Measurements from ENCODE around the gene METTL16. TPM values are rescaled to one million over a fixed set of nuclear protein-coding genes. Genes with fewer than 3 reads are reported as not detected.

Gene METTL16
- total and polyA plus RNA-seq, 2 donors (not counting 1 experiment from before 2014, with no cell fraction given): 19.2 to 56.5 TPM

GRCh38 chr17:2453866-2454265 lies 57.8 kb downstream of the METTL16 start:
- ChIA-PET CTCF (no interaction called here), POLR2A (no interaction called here)
- Histone ChIP-seq H3K4me2 (replicated peaks; ENCODE audit: low read depth, low read length, poor library complexity, severe bottlenecking) (no peak overlapping the region), H2AFZ (ENCODE audit: insufficient read depth, low read depth, low read length, poor library complexity, severe bottlenecking) (no peak overlapping the region), H3K9ac (ENCODE audit: low read length) (no peak overlapping the region), H3K27ac (ENCODE audit: low read length in 2 of 2) (no peak overlapping the region), H4K20me1 (ENCODE audit: control insufficient read depth, insufficient read depth, low read length, poor library complexity, severe bottlenecking) (no peaks in the 10 kb centered on the region), H3K9me3 (ENCODE audit: control extremely low read depth in 1 of 3, control insufficient read depth in 2 of 3, insufficient read depth in 1 of 3, low read length in 2 of 3) (no peaks in the 10 kb centered on the region), H3K27me3 (replicated peaks in 1 of 4; ENCODE audit: control extremely low read depth in 1 of 4, control insufficient read depth in 3 of 4, insufficient read depth in 4 of 4, low read length in 3 of 4) (no peaks in the 10 kb centered on the region), H3K36me3 (replicated peaks in 1 of 2; ENCODE audit: control extremely low read depth in 1 of 2, control insufficient read depth in 1 of 2, extremely low read depth in 1 of 2, insufficient read depth in 2 of 2, low read length in 1 of 2) (peaks cover 0 to 28% of the 10 kb centered on the region in 2 experiments), H3K4me1 (ENCODE audit: control insufficient read depth in 2 of 2, insufficient read depth in 2 of 2, low read length in 2 of 2) (no peaks in the 10 kb centered on the region), H3K4me3 (ENCODE audit: control extremely low read depth in 1 of 5, extremely low read depth in 1 of 5, insufficient read depth in 1 of 5, low read depth in 2 of 5, low read length in 4 of 5) (no peak overlapping the region), H3K79me2 (ENCODE audit: control insufficient read depth, insufficient read depth, low read length) (no peaks in the 10 kb centered on the region)
- no peak for DNase-seq
- intact Hi-C loops (cut with micrococcal nuclease): no loop called here
- Mint-ChIP-seq H3K27me3 (no peaks in the 10 kb centered on the region), H3K9me3 (ENCODE audit: insufficient read depth) (no peaks in the 10 kb centered on the region), H3K4me1 (no peaks in the 10 kb centered on the region), H3K4me3 (no peak overlapping the region), H3K27ac (no peak overlapping the region)
- TF ChIP-seq EZH2 (IDR thresholded peaks at IDR 0.05; ENCODE audit: borderline replicate concordance, insufficient read depth, low read depth, low read length, poor library complexity, severe bottlenecking) (no peak), CTCF (IDR thresholded peaks at IDR 0.05) (no peak)
- WGBS (ENCODE audit: insufficient coverage): no CpG with 5 or more reads among the region's 3 CpGs
- ATAC-seq (ENCODE audit: low read depth): no peak

GRCh38 chr17:2453325-2453724 lies 58.4 kb downstream of the METTL16 start:
- Histone ChIP-seq H3K27me3 (replicated peaks in 1 of 4; ENCODE audit: control extremely low read depth in 1 of 4, control insufficient read depth in 3 of 4, insufficient read depth in 4 of 4, low read length in 3 of 4) (no peaks in the 10 kb centered on the region), H3K4me3 (ENCODE audit: control extremely low read depth in 1 of 5, extremely low read depth in 1 of 5, insufficient read depth in 1 of 5, low read depth in 2 of 5, low read length in 4 of 5) (no peak overlapping the region), H3K9ac (ENCODE audit: low read length) (no peak overlapping the region), H3K36me3 (replicated peaks in 1 of 2; ENCODE audit: control extremely low read depth in 1 of 2, control insufficient read depth in 1 of 2, extremely low read depth in 1 of 2, insufficient read depth in 2 of 2, low read length in 1 of 2) (peaks cover 0 to 28% of the 10 kb centered on the region in 2 experiments), H2AFZ (ENCODE audit: insufficient read depth, low read depth, low read length, poor library complexity, severe bottlenecking) (no peak overlapping the region), H3K79me2 (ENCODE audit: control insufficient read depth, insufficient read depth, low read length) (no peaks in the 10 kb centered on the region), H4K20me1 (ENCODE audit: control insufficient read depth, insufficient read depth, low read length, poor library complexity, severe bottlenecking) (no peaks in the 10 kb centered on the region), H3K9me3 (ENCODE audit: control extremely low read depth in 1 of 3, control insufficient read depth in 2 of 3, insufficient read depth in 1 of 3, low read length in 2 of 3) (no peaks in the 10 kb centered on the region), H3K4me1 (ENCODE audit: control insufficient read depth in 2 of 2, insufficient read depth in 2 of 2, low read length in 2 of 2) (no peaks in the 10 kb centered on the region), H3K27ac (ENCODE audit: low read length in 2 of 2) (no peak overlapping the region), H3K4me2 (replicated peaks; ENCODE audit: low read depth, low read length, poor library complexity, severe bottlenecking) (no peak overlapping the region)
- ChIA-PET POLR2A (no interaction called here), CTCF (no interaction called here)
- no peak overlapping the region for H3K4me3 Mint-ChIP-seq
- peak overlapping the region; percentile 17 for H3K27ac Mint-ChIP-seq
- DNase-seq (no peak), ATAC-seq (ENCODE audit: low read depth) (no peak)
- H3K4me1 Mint-ChIP-seq: no peaks in the 10 kb centered on the region
- WGBS (ENCODE audit: insufficient coverage): 84% methylated on average over 4 of the region's 6 CpGs
- intact Hi-C loops (cut with micrococcal nuclease): no loop called here
- H3K27me3 Mint-ChIP-seq: no peaks in the 10 kb centered on the region
- H3K9me3 Mint-ChIP-seq (ENCODE audit: insufficient read depth): no peaks in the 10 kb centered on the region
- no peak for TF ChIP-seq CTCF (IDR thresholded peaks at IDR 0.05)
- TF ChIP-seq EZH2 (IDR thresholded peaks at IDR 0.05; ENCODE audit: borderline replicate concordance, insufficient read depth, low read depth, low read length, poor library complexity, severe bottlenecking): no peak

Measured in B cell (primary cell).